HG02642 (cell line): ENCODE results near the gene SNX32.

Experiments used
- ATAC-seq: cut with Tn5 transposase; IDR thresholded peaks from one replicate; pipeline ENCODE4 v1.9.1; 2021; ENCODE audit warnings: mild to moderate bottlenecking; ENCODE audit not compliant: unreplicated experiment, poor library complexity

The SNX32 gene

GRCh38 chr11:65865550-65866172, 31.9 kb downstream of the SNX32 start:
- ATAC-seq, result no peak

GRCh38 chr11:65866509-65867283, 32.9 kb downstream of the SNX32 start:
- no peak for ATAC-seq

GRCh38 chr11:65867284-65868071, 33.7 kb downstream of the SNX32 start:
- no peak for ATAC-seq

- ATAC-seq, result no peak
These were observed 34.4 kb downstream of the SNX32 start for GRCh38 chr11:65868076-65868667.

GRCh38 chr11:65868907-65869306, 35.1 kb downstream of the SNX32 start:
- ATAC-seq, result no peak

GRCh38 chr11:65869643-65870306, 36.0 kb downstream of the SNX32 start:
- no peak for ATAC-seq

- ATAC-seq, result no peak
These were observed 36.5 kb downstream of the SNX32 start for GRCh38 chr11:65870307-65870658.

- no peak for ATAC-seq
These were observed 37.2 kb downstream of the SNX32 start for GRCh38 chr11:65870706-65871681.

- ATAC-seq, result no peak
These were observed 38.2 kb downstream of the SNX32 start for GRCh38 chr11:65871811-65872548.

- ATAC-seq, result no peak
These were observed 39.0 kb downstream of the SNX32 start, which contains the start of gene EFEMP2 for GRCh38 chr11:65872586-65873317. Gene EFEMP2, minus strand, starts transcription at chr11:65872800. Its CDS starts 446 bp downstream, at chr11:65872354.

- peak; percentile 86 for ATAC-seq
These were observed 39.8 kb downstream of the SNX32 start for GRCh38 chr11:65873318-65874156.

GRCh38 chr11:65879617-65880016, 45.9 kb downstream of the SNX32 start, which contains the start of gene CTSW:
Gene CTSW, plus strand, starts transcription at chr11:65879837. Its CDS starts 18 bp downstream, at chr11:65879855.
- ATAC-seq, result no peak

GRCh38 chr11:65880027-65880426, 46.3 kb downstream of the SNX32 start:
- no peak for ATAC-seq

- ATAC-seq, result no peak
These were observed 47.2 kb downstream of the SNX32 start for GRCh38 chr11:65880844-65881421.

- ATAC-seq, result no peak
These were observed 48.6 kb downstream of the SNX32 start for GRCh38 chr11:65882120-65883057.
